Measurements from ENCODE around the gene SEBOX.

Gene SEBOX

DNA sequence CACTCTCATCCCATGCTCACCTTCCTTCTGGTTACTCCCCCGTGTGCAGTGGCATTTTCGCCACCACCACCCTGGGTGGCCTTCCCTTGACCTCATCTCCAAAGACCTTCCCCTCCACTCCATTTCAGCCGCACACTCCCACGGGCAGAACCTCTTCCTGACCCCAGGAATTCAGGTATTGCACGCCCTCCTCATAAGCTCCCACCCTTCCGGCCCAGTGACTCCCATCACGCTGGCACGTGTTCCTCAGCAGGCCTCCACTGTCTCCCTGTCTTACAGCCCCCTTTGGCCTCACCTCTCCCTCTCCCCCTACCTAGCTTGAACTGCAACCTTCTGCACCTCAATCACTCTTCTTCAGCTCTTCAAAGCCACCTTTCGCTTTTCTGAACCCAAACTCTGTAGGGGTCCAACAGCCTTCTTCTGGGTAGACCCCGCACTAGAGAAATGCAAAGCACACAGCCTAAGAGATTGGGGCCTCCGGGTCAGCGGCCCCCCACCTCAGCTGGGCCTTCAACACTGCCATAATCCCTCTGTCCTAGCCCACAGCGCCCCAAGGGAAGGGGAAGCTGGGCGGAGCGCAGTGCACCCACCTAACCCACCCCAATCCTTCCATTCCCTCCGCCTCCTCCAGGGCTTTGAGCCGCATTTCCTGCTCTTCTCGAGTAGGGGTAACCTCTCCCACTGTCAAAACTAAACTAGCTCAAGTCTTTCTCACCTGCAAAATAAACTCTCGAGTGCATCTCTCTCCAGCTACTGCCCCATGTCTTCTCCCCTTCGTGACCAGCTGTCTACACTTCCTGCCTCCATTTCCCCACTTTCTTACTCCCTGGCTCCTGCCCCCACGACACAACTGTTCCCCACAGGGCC lies 47.7 kb downstream of the SEBOX start:
- DNase-seq = no peak

DNA sequence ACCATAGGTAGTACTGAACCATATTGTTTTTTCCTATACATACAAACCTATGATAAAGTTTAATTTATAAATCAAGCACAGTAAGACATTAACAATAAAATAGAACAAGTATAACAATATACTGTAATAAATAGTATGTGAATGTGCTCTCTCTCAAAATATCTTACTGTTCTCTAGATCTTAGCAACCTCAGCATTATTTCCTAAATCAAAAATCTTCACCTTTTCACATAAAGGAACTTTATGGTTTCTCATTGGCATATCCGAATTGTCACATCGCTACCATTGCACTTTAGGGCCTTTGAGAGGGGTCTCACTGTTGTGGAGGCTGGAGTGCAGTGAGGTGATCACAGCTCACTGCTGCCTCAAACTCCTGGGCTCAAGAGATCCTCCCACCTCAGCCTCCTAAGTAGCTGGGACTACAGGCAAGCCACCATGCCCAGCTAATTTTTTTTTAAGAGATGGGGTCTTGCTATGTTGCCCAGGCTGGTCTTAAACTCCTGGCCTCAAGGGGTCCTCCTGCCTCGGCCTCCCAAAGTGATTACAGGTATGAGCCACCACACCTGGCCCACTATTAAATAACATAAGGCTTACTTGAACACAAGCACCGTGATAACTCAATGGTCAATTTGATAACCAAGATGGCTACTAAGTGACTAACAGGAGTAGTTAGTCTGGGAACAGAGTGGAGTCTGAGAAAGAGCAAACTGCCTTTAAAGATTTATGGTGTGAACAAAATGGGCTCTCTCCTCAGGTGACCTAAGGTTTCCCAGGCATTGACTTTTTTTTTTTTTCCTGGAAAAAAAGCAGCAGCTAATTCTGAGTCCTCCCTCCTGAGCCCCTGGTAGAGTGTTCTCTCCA lies 48.9 kb downstream of the SEBOX start:
- no peak for DNase-seq

GRCh38 chr17:28313841-28314240 lies 51.2 kb downstream of the SEBOX start:
- no peak for DNase-seq

Measured in NCI-H2029 treated with DMSO at 0.1 percent for 48 hours (cell line).